ENCODE measurements around the gene DEFB113.

The DEFB113 gene

DNA sequence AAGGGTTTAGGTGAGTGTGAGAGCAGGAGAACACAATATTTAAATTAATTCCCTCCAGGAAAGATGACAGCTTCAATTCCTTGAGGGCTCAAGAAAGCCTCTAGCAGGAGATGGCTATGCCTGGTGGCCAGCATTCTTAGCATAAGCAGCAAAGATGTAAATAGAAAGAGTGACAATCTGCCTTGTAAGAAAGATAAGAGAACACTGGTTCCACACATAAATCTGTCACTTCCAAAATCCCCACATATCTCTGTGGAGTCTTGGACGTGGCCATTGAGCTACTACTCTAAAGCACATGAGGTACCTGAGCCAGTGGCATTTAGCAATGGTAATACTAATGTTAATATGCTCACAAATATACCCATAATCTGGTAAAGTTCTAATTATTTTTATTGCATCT lies 34.7 kb downstream of the DEFB113 start:
- DNase-seq: no peak

- DNase-seq: no peak
Observed at GRCh38 chr6:49933526-49933925, 35.9 kb downstream of the DEFB113 start.

GRCh38 chr6:49929340-49929739 lies 40.1 kb downstream of the DEFB113 start:
- DNase-seq: no peak

- DNase-seq: no peak
Observed at GRCh38 chr6:49923826-49924225, 45.6 kb downstream of the DEFB113 start.

DNA sequence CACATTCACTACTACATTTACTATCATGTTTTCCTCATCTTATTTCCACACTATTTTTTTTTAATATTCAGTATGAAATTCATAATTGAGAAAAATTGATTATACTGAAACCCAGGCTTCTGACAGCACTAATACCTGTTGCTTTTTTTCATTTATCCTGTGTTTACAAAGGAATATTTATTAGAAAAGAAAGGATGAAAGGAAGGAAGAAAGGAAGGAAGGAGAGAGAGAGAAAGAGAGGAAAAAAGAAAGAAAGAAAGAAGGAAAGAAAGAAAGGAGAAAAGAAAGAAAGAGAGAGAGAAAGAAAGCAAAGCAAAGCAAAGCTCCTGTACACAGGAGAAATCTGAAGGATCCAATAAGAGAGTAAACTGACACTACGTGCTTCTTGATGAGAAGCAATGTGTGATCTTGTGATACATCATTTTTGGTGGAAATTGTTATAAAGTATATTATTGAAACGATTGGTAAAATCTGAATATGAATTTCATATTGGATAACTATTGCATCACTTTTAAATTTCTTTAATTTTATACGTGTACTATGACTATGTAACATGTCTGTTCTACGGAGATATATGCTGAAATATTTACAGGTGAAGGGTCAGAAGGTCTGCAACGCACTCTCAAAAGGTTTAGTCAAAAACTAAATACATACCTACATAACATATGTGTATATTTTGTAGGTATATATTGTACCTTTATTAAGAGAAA lies 49.3 kb downstream of the DEFB113 start:
- no peak for DNase-seq

DNA sequence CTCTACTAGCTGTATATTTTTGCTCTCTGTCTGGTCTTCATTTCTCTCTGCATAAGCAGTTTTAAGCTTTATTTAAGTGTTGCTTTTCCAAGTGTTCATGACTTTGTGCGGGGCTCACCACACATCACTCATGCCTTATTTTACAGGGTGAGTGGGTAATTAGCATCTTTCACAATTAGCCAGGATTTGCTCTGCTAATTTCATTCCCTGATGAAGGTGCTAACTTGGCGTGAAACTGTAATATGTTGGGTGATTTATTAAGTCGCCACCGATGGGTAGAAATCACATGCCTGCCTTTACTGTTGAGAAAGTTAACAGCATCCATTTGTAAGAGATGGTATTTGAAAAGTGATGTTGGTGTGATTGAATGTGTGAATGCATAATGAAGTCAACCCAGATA lies 50.2 kb downstream of the DEFB113 start:
- DNase-seq: no peak

DNA sequence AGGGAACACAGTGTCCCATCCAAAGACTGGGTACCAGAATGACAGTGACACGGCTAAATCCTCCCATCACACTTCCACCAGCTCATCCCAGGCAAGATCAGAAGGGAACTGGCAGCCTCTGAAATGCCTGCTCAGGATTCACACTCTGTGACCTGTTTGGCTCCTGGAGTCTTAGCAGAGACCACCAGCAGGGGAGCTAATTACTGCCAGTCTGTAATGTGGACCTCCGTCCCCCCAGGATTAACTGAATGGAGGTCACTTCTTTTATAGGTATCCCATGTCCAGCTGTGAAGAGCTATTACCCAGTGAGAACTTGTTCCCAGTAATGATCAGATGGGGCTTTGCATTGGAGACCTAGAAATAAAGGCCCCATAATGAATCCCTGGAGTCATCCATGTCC lies 50.6 kb downstream of the DEFB113 start:
- DNase-seq: no peak
